OCI-M2 (cell line): ENCODE measurements around the gene FUT3.
"Not testable (repeated sequence)": the region's sequence is repeated elsewhere in the genome, so short reads cannot be mapped to it uniquely, and the experiment has no call there.

Experiments used
- DNase-seq: peaks from one replicate; lab custom pipeline; 2025; ENCODE audit not compliant: unreplicated experiment; lab: John Stamatoyannopoulos, UW

FUT3 gene

DNA sequence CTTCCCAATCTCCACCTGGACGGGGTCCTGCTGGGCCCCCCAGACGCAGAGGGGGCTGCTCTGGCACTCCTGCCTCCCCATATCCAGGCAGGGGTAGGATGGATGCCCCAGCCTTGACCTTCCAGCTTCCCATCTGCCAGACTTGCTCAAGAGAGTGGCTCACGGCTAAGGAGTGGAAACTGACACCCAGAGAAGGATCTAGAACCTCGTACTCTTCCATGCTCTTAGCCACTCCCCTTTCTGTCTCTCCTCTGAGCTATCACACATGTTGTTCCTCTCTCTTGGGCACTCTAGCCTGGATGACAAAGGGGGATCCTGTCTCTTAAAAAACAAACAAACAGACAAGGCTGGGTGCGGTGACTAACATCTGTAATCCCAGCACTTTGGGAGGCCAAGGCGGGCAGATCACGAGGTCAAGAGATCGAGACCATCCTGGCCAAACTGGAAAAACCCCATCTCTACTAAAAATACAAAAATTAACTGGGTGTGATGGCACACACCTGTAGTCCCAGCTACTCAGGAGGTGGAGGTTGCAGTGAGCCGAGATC lies 31.2 kb upstream of the FUT3 start:
- no peak for DNase-seq

DNA sequence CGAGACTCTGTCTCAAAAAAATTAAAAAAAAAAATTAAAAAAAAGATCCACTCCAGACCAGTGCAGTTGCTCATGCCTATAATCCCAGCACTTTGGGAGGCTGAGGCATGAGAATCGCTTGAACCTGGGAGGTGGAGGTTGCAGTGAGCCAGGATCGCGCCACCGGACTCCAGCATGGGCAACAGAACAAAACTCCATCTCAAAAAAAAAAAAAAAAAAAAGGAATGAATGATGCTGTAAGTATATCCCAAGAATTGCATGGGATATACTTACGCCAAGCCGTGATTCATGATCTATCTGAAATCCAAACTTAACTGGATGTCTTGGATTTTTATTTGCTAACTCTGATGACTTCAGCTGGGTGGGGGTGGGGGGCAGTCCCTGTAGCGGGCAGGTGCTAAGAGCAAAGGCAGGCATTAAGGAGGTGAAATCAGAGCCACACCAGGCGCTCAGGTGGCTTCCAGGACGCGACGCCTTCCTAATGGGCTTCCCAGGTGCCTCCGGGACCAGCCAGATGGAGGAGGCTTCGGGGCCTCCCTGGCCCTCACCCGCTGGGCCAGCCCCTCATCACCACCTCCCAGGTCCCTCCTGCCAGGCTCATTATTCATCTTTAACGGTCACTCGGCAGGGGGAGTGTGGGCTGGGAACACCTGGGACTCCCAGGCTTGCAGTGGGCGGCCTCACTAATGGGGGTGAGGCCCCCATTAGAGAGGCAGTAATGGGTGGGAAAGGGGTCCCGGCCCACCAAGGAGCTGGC lies 30.5 kb upstream of the FUT3 start:
- no peak for DNase-seq

DNA sequence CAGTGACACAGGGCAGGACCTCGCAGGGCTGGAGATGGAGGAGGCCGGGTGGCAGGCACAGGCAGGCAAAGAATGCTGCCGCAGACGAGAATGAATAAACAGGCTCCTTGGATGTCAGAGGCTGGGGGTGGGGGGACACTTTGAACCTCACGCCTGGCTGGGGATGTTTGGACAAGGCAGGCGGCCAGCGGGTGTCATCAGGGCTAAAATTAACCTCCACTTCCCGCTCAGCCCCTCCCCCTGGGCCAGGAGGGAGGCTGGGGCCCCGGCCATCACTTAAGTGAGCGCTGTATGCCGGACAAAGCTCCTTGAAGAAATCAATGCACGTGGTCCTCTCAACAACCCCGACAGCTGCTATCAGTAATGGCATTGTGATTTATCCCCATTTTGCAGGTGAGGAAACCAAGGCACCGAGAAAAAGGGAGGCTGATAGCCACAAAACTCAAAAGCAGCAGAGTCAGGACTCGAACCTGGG lies 29.4 kb upstream of the FUT3 start:
- DNase-seq = no peak

DNA sequence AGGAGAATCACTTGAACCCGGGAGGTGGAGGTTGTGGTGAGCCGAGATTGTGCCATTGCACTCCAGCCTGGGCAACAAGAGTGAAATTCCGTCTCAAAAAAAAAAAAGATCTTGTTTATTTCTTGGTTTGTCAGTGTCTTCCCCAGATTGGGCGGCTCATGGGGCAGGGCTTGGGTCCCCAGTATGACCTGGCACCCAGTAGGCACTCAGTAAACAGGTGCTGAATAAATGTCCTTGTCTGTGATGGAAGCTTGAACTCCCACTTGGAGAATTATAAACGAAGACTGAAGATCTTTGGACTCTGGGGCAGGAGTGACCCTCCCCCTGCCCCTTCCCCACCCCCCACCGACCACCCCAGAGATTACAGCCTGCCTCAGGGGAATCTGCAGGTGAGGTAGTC lies 28.9 kb upstream of the FUT3 start:
- DNase-seq = no peak

DNA sequence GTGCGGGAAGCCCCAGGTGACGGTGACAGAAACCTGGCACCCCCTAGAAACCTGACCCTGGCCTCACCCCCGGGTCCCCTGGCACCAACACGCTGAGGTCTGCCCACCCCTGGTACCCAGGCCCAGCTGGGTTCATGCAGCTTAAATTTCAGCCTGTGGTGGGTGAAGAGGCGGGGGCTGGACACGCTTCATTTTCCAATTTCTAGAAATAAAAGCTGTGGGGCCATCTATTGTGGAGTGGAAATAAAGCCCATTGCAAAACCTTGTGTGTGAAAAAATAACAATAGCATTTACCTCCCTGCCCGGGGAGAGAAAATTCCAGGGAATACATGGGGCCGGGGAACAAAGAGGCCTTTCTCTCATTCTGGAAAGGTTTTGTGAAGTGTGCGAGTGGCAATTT lies 26.6 kb upstream of the FUT3 start:
- no peak for DNase-seq

DNA sequence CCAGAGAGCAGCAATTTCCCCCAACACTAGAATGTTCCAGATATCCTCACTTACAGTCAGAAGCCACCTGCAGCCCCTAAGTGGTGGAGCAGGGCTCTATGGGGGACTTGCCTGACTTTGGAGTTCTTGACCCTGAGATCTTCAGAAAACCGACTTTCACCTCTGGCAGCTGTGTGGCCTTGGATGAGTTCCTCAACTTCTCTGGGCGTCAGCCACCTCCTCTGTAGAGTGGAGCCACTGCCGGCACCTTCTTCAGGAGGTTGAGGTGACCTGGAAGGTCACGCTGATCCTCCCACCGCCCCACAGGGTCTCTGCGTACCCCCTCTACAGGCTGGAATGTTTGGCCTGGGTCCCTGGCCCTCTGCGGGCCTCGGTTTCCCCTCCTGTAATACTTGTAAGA lies 26.2 kb upstream of the FUT3 start:
- no peak for DNase-seq

DNA sequence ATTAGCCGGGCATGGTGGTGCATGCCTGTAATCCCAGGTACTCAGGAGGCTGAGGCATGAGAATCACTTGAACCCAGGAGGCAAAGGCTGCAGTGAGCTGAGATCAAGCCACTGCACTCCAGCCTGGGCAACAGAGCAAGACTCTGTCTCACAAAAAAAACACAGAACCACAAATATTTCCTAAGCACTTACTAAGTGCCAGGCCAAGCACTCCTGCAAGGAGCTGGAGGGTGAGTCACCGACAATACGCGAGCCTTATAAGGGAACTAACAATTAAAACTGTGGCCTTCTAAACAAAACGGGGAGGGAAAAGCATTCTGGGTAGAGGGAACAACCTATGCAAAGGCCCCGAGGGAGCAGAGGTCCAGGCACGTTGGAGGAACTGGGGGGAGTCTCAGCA lies 23.2 kb upstream of the FUT3 start:
- DNase-seq = not testable (repeated sequence)

DNA sequence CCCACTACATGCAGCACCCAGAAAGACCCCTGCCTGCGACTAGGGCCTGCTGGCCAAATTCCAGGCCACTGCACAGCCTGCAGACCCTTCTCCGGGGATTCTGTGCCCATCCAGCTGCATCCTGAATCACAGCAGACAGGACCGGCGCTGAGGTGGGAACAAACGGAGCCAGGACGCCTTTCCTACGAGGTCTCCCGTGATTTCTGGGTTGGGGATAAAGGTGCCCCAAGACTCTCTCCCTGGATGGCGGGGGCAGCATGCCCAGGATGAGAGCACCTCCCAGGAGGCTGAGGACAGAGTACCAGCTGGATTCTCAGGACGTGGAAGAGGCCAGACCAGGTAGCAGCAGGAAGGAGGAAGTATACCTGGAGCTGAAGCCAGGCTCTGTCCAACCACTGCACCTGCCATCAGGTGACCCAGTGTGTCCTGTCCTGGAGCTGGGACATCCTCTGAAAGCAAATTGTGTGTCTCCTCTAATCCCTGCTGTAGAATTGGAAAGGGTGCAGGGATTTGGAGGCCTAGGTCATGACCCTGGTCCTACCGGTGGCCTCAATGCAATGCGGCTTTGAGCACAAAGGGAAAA lies 22.5 kb upstream of the FUT3 start:
- no peak for DNase-seq

DNA sequence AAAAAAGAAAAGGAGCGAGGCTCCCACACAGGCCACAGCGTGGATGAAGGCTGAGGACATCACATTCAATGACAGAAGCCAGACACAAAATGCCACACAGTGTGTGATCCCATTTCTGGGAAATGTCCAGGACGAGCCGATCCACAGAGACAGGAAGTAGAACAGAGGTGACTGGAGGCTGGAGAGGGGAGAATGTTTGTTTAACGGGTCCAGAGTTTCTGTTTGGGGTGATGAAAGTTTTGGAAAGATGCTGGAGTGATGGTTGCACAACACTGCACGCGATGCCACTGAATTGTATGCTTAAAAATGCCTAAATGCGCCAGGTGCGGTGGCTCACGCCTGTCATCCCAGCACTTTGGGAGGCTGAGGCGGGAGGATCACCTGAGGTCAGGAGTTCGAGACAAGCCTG lies 19.7 kb upstream of the FUT3 start:
- DNase-seq = no peak

DNA sequence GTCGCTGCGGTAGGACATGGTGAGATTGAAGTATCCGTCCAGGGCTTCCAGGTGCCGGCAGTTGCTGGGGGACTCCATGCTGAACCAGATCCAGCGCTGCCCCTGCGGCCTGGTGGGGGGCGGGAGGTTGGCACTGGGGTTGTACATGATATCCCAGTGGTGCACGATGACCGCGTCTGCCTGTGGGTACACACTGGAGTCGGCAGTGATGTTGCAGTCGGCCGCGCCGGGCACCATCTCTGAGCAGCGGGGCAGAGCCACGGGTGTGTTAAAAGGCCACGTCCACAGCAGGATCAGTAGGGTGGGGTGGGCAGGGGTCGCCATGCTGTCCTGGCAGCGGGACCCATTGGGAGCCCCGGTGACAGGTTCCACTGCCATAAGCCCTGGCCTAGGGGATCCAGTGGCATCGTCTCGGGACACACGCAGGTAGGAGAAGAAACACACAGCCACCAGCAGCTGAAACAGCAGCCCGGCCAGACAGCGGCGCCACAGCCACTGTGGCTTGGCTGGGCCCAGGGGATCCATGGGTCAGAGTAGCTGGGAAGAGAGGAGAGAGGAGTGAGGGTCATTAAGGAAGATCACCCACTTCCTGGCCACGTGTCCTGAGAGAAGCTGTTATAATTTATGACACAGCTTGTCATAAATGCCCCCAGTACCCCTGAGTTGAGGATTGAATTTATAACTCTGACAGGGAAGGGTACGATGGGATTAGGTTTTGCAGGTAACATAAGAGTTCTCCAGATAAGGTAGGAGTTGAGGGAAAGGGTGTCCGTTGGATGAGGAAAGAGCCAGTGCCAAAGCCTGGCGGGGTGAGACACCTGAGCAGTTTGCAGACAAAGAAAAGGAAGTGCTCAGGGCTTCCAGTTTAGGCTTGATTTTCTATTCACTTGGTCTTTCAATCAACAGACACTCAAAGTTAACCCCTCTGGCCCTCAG lies 16.2 kb upstream of the FUT3 start:
- DNase-seq = no peak

DNA sequence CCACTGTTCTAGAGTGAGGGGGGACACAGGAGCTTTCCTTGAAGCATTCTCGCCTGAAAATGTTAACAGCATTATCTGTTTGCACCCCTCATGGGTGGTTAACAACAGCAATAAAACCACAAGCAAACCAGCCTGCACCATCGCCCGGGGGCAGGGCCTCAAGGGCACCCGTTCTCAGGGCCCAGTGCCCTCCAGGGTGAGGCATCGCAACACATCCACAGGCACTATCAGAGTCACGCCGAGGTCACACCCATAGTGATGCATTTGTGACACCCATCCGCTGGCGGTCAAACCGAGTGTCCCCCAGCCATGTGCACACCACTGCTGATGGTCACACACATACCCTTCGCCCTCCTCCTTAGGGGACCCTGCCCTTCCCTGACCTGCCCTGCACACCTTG lies 14.5 kb upstream of the FUT3 start:
- DNase-seq = no peak

DNA sequence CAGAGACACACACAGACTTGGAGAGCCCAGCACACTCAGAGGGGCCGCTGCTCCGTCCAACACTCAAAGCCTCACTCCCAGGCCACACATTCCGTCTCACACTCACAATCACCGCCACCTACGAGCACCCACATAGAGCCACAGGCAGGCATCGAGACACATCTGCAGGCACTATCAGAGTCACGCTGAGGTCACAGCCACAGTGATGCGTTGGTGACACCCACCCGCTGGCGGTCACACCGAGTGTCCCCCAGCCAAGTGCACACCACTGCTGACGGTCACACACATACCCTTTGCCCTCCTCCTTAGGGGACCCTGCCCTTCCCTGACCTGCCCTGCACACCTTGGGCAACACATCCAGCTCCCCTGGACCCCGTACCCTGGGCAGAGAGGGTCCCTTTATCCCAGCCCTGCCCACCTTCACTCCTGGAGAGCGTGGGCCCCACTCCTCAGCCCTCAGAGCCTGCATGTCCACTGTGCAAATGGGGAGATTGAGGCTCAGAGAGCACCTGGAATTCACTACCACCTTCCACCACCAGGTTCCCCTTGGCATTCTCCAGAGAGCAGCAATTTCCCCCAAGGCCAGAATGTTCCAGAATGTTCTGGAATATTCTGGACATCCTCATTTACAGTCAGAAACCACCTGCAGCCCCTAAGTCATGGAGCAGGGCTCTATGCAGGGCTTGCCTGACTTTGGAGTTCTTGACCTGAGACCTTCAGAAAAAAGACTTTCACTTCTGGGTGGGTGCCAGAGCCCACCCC lies 13.7 kb upstream of the FUT3 start:
- DNase-seq = no peak

DNA sequence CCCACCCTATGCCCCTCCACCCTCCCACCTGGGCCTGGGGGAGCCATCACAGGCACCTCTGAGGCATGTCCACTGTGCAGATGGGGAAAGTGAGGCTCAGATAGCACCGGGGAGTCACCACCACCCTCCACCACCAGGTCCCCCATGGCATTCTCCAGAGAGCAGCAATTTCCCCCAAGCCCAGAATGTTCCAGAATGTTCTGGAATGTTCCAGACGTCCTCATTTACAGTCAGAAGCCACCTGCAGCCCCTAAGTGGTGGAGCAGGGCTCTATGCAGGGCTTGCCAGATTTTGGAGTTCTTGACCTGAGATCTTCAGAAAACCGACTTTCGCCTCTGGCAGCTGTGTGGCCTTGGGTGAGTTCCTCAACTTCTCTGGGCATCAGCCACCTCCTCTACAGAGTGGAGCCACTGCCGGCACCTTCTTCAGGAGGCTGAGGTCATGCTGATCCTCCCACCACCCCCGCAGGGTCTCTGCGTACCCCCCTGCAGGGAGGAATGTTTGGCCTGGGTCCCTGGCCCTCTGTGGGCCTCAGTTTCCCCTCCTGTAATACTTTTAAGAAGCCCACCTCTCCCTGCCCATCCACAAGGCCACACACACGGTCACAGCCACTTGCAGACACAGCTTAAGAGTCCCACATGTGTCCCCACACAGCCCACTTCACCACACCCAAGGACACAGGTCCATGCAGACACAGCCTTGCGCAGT lies 12.9 kb upstream of the FUT3 start:
- DNase-seq = no peak

DNA sequence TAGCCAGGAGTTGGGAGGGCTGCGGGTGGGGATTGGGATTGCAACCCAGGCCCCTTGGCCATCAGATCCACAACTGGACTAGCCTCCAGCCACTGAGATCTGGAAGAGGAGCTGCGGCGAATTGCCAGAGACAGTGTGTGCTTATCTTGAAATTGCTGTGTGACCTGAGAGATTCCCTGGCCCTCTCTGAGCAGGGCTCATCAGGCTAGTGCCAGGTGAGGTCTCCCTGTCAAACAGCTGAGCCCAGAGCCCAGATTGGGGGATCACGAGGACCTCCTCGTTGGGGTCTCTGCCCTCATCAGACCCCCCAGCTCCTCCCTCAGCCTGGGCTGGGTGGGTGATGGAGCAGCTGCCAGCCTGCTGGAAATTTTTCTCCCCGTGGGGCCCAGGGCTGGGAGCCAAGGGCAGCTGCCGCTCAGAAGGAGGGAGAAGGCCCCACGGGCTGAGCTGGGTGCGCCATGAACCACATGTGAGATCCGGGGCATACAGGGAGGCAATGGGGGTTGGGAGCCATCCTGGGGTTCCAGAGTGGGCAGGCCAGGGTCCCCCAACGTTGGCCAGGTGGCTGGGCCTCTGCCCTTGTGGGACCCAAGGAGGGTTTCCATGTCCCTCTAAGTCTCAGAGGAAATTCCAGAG lies 11.9 kb upstream of the FUT3 start:
- DNase-seq = no peak

DNA sequence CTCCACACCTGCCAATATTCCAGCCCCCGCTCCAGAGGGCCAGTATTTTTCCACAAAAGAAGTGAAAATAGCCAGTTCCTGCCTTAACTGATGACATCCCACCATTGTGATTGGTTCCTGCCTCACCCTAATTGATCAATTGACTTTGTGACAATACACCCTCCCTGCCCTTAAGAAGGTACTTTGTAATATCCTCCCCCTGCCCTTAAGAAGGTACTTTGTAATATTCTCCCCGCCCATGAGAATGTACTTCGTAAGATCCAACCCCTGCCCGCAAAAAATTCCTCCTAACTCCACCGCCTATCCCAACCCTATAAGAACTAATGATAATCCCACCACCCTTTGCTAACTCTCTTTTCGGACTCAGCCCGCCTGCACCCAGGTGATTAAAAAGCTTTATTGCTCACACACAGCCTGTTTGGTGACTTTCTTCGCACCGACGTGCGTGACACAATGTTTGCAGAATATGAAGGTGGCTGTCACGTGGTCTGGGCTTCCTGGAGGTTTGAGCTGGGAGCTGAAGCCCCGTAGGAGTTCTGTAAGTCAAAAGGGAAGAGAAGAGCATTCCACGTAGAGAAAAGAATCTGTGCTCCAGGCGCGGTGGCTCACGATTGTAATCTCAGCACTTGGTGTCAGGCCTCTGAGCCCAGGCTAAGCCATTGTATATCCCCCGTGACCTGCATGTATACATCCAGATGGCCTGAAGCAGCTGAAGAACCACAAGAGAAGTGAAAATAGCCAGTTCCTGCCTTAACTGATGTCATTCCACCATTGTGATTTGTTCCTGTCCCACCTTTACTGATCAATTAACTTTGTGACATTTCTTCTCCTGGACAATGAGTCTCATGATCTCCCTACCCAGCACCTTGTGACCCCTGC lies 6.2 kb upstream of the FUT3 start:
- DNase-seq = no peak

DNA sequence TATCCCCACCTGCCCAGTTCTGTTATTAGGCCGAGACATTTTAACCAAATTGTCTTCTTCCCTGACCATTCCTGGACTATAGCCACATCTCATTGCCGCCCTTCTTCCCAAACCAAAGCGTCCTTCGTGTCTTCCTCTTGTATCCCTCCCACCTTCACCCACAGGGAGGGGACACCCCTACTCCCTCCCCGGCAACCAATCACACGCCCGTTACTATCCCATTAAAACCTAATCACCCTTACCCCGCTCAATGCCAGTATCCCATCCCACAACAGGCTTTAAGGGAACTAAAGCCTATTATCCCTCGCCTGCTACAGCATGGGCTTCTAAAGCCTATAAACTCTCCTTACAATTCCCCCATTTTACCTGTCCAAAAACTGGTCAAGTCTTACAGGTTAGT lies 3.9 kb upstream of the FUT3 start:
- DNase-seq = not testable (repeated sequence)

DNA sequence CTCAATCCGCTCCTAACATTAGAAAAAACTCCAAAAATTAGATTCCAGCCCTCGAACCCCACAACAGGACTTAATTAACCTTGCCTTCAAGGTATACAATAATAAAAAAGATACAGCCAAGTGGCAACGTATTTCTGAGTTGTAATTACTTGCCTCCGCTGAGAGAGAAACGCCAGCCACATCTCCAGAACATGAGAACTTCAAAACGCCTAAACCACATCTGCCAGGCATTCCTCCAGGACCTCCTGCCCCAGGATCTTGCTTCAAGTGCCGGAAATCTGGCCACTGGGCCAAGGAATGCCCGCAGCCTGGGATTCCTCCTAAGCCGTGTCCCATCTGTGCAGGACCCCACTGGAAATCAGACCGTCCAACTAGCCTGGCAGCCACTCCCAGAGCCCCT lies 2.9 kb upstream of the FUT3 start:
- not testable (repeated sequence) for DNase-seq

DNA sequence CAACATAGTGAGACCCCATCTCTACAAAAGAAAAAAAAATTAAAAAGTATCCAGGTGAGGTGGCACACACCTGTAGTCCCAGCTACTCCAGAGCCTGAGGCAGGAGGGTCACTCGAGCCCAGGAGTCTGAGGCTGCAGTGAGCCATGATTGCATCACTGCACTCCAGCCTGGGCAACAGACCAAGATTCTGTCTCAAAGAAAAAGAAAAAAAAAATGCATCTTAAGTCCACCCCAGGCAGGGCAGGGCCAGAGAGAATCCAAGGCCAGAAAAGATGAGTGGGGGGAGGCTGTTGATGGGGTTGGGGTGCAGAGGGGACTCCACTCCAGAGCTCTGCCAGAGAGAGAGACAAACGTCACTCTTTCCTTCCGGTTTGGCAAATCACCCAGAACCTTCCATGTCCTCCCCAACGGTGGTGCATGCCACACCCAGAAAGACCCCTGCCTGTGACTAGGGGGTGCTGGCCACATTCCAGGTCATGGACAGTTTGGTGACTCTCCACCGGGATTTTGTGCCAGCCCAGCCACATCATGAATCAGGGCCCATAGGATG lies 431 bp downstream of the FUT3 start:
- DNase-seq = no peak
